Stimulated activated effector memory CD8-positive, alpha-beta T cell treated with anti-CD3 and anti-CD28 coated beads, Interleukin-12 subunit alpha, Interleukin-12 subunit beta, amount 100 ng/mL, for 72 hours (primary cell): ENCODE results near the gene ARVCF.

ENCODE experiments used
- ATAC-seq: fragments of 150-1000 bp; cut with Tn5 transposase; 2 replicates; pipeline ENCODE4 v1.10.0; 2021
- DNase-seq, 2 donors: peaks; one replicate each; pipeline ENCODE4 v3.0.0; 2021 to 2022; ENCODE audit warnings: low spot score in 2 of 2
- H3K27ac Mint-ChIP-seq: one replicate; pipeline ENCODE4 v1.8.0; 2022; ENCODE audit warnings: mild to moderate bottlenecking, mixed read lengths
- H3K36me3 Mint-ChIP-seq: one replicate; pipeline ENCODE4 v1.8.0; 2022; ENCODE audit warnings: mild to moderate bottlenecking, mixed read lengths
- H3K4me1 Mint-ChIP-seq: one replicate; pipeline ENCODE4 v1.8.0; 2022; ENCODE audit warnings: mixed read lengths
- H3K4me3 Mint-ChIP-seq: one replicate; pipeline ENCODE4 v1.8.0; 2022; ENCODE audit warnings: mild to moderate bottlenecking, mixed read lengths
- H3K9me3 Mint-ChIP-seq: one replicate; pipeline ENCODE4 v1.8.0; 2022; ENCODE audit warnings: mixed read lengths

ARVCF gene

GRCh38 chr22:20039683-20040325 is 23.2 kb upstream of the ARVCF start:
- Mint-ChIP-seq H3K4me1 (peaks cover 28% of the 10 kb centered on the region), H3K36me3 (peaks cover 32% of the 10 kb centered on the region), H3K9me3 (no peaks in the 10 kb centered on the region), H3K27ac (no peak overlapping the region), H3K4me3 (no peak overlapping the region)
- DNase-seq: no peak
- no peak for ATAC-seq

- no peaks in the 10 kb centered on the region for H3K9me3 Mint-ChIP-seq
- DNase-seq: no peak
- H3K36me3 Mint-ChIP-seq: peaks cover 20% of the 10 kb centered on the region
- no peak overlapping the region for H3K27ac Mint-ChIP-seq
- no peak overlapping the region for H3K4me3 Mint-ChIP-seq
- ATAC-seq: no peak
- peaks cover 29% of the 10 kb centered on the region for H3K4me1 Mint-ChIP-seq
Measured at GRCh38 chr22:20038574-20038973, 22.0 kb upstream of the ARVCF start.

- H3K4me3 Mint-ChIP-seq: no peak overlapping the region
- DNase-seq: no peak
- H3K36me3 Mint-ChIP-seq: peaks cover 20% of the 10 kb centered on the region
- peak; percentile 55 for ATAC-seq
- no peaks in the 10 kb centered on the region for H3K9me3 Mint-ChIP-seq
- H3K4me1 Mint-ChIP-seq: peaks cover 31% of the 10 kb centered on the region
- H3K27ac Mint-ChIP-seq: peak overlapping the region; percentile 78
Measured at GRCh38 chr22:20037419-20037818, 20.8 kb upstream of the ARVCF start.

- Mint-ChIP-seq H3K4me3 (no peak overlapping the region), H3K4me1 (peaks cover 38% of the 10 kb centered on the region), H3K27ac (peak overlapping the region; percentile 78), H3K9me3 (no peaks in the 10 kb centered on the region), H3K36me3 (peaks cover 20% of the 10 kb centered on the region)
- no peak for DNase-seq
- ATAC-seq: no peak
Measured at GRCh38 chr22:20036535-20037392, 20.1 kb upstream of the ARVCF start.

GRCh38 chr22:20036084-20036482 is 19.5 kb upstream of the ARVCF start:
- Mint-ChIP-seq H3K4me3 (no peak overlapping the region), H3K36me3 (peaks cover 20% of the 10 kb centered on the region), H3K27ac (no peak overlapping the region), H3K4me1 (peaks cover 44% of the 10 kb centered on the region), H3K9me3 (no peaks in the 10 kb centered on the region)
- no peak for DNase-seq
- no peak for ATAC-seq

GRCh38 chr22:20035375-20036083 is 18.9 kb upstream of the ARVCF start:
- Mint-ChIP-seq H3K27ac (peak overlapping the region; percentile 41), H3K4me1 (peaks cover 44% of the 10 kb centered on the region), H3K9me3 (no peaks in the 10 kb centered on the region), H3K4me3 (no peak overlapping the region), H3K36me3 (peaks cover 20% of the 10 kb centered on the region)
- DNase-seq (no peak), ATAC-seq (no peak)

GRCh38 chr22:20034143-20034542 is 17.5 kb upstream of the ARVCF start:
- Mint-ChIP-seq H3K4me3 (no peak overlapping the region), H3K36me3 (peaks cover 15% of the 10 kb centered on the region), H3K9me3 (no peaks in the 10 kb centered on the region), H3K27ac (no peak overlapping the region), H3K4me1 (peaks cover 44% of the 10 kb centered on the region)
- no peak for ATAC-seq
- no peak for DNase-seq

- Mint-ChIP-seq H3K27ac (no peak overlapping the region), H3K36me3 (peaks cover 15% of the 10 kb centered on the region), H3K9me3 (no peaks in the 10 kb centered on the region), H3K4me1 (peaks cover 44% of the 10 kb centered on the region), H3K4me3 (no peak overlapping the region)
- ATAC-seq (no peak), DNase-seq (no peak)
Measured at GRCh38 chr22:20033045-20033706, 16.6 kb upstream of the ARVCF start.

- ATAC-seq (no peak), DNase-seq (no peak)
- Mint-ChIP-seq H3K36me3 (peaks cover 10% of the 10 kb centered on the region), H3K9me3 (no peaks in the 10 kb centered on the region), H3K4me1 (peaks cover 39% of the 10 kb centered on the region), H3K27ac (peak overlapping the region; percentile 77), H3K4me3 (no peak overlapping the region)
Measured at GRCh38 chr22:20032407-20032991, 15.9 kb upstream of the ARVCF start.

GRCh38 chr22:20031732-20032406 is 15.2 kb upstream of the ARVCF start:
- Mint-ChIP-seq H3K4me3 (no peak overlapping the region), H3K4me1 (peaks cover 37% of the 10 kb centered on the region)

GRCh38 chr22:20029550-20030225 is 13.1 kb upstream of the ARVCF start:
- Mint-ChIP-seq H3K36me3 (no peaks in the 10 kb centered on the region), H3K9me3 (no peaks in the 10 kb centered on the region), H3K4me1 (peaks cover 38% of the 10 kb centered on the region), H3K27ac (no peak overlapping the region), H3K4me3 (no peak overlapping the region)
- DNase-seq (no peak), ATAC-seq (no peak)

More at GRCh38 chr22:20031732-20032406, 15.2 kb upstream of the ARVCF start:
- Mint-ChIP-seq H3K27ac (peak overlapping the region; percentile 77), H3K9me3 (no peaks in the 10 kb centered on the region), H3K36me3 (peaks cover 4% of the 10 kb centered on the region)
- DNase-seq (no peak), ATAC-seq (peak; percentile 90)

- Mint-ChIP-seq H3K4me3 (no peak overlapping the region), H3K4me1 (peaks cover 42% of the 10 kb centered on the region), H3K36me3 (no peaks in the 10 kb centered on the region), H3K27ac (no peak overlapping the region), H3K9me3 (no peaks in the 10 kb centered on the region)
- DNase-seq (no peak), ATAC-seq (no peak)
Measured at GRCh38 chr22:20028855-20029549, 12.4 kb upstream of the ARVCF start.

GRCh38 chr22:20027966-20028854 is 11.6 kb upstream of the ARVCF start:
- H3K4me3 Mint-ChIP-seq: no peak overlapping the region
- ATAC-seq (no peak), DNase-seq (no peak)
- H3K36me3 Mint-ChIP-seq: peaks cover 5% of the 10 kb centered on the region
- peaks cover 45% of the 10 kb centered on the region for H3K4me1 Mint-ChIP-seq
- H3K27ac Mint-ChIP-seq: no peak overlapping the region
- no peaks in the 10 kb centered on the region for H3K9me3 Mint-ChIP-seq
